Activated CD8-positive, alpha-beta memory T cell treated with anti-CD3 and anti-CD28 coated beads, Interleukin-2, amount 50 U/mL, for 48 hours (primary cell): ENCODE results near the gene RBBP8NL.
"Not testable (repeated sequence)": the region's sequence is repeated elsewhere in the genome, so short reads cannot be mapped to it uniquely, and the experiment has no call there.

Source experiments
- DNase-seq: peaks from one replicate; pipeline ENCODE4 v3.0.0-alpha.2; 2020

Gene RBBP8NL

GRCh38 chr20:62437927-62438326 is 10.6 kb upstream of the RBBP8NL start:
- DNase-seq = no peak

DNA sequence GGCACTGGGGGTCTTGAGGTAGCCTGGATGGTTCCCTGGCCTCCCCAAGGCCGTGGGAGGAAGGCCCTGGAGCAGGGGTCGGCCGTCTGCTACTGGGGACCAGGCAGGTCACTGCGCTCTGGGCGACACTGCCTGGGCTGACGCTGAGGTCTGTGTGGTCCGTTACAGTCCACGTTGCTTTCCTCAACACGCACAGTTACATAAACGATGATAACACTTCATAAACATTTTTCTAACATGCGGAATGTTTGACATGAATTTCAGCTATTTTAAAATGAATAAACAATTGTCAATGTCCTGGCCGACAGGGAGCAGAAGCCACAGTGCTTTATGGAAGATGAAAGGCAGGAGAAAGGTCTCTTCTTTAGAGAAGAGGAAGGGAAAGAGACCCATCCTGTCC is 10.2 kb upstream of the RBBP8NL start:
- no peak for DNase-seq

DNA sequence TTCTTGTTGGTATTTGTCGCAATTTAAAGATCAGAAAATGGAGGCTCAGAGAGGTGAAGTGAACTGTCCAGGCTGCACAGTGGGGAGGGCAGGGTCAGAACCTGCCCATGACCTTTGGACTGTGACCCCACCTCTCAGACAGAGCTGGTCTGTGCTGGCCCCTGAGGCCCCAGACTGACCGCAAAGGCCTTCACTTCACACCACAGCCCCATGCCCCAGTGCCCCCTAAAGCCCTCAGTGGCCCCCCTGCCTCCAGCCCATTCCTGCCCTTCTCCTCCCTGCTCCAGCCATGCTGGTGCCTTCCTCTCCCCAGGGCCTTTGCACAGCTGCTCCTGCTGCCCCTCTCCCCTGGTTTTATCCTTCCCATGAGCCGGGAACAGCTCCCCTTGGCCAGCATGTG is 9.4 kb upstream of the RBBP8NL start:
- no peak for DNase-seq

GRCh38 chr20:62433658-62434497 is 6.5 kb upstream of the RBBP8NL start:
- DNase-seq = no peak

GRCh38 chr20:62430866-62431447 is 3.6 kb upstream of the RBBP8NL start:
- no peak for DNase-seq

DNA sequence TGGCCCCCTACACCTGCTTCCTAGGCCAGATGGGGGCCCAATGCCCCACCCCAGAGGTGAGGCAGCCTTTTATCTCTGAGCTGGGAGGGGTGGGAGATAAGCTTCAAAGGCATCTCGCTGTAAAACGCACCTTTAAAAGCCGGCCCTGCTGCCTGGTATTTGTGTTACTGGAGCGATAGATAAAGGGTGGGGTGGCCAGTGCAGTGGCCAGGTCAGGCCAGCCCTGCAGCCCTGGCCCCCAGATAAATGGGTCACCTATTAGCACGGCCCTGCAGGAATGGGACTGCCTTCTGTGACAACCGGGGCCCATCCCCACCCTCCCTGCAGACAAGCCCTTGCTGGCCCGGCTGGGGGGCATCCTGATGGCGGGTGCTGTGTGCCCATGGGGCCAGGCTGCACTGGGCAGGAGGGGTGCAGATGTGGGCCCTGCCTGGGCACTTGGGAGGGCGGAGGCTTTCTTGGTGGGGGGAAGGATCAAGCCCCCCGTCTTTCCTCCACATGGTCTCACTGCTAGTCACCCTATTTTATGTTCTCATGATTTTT is 3.0 kb upstream of the RBBP8NL start:
- no peak for DNase-seq

DNA sequence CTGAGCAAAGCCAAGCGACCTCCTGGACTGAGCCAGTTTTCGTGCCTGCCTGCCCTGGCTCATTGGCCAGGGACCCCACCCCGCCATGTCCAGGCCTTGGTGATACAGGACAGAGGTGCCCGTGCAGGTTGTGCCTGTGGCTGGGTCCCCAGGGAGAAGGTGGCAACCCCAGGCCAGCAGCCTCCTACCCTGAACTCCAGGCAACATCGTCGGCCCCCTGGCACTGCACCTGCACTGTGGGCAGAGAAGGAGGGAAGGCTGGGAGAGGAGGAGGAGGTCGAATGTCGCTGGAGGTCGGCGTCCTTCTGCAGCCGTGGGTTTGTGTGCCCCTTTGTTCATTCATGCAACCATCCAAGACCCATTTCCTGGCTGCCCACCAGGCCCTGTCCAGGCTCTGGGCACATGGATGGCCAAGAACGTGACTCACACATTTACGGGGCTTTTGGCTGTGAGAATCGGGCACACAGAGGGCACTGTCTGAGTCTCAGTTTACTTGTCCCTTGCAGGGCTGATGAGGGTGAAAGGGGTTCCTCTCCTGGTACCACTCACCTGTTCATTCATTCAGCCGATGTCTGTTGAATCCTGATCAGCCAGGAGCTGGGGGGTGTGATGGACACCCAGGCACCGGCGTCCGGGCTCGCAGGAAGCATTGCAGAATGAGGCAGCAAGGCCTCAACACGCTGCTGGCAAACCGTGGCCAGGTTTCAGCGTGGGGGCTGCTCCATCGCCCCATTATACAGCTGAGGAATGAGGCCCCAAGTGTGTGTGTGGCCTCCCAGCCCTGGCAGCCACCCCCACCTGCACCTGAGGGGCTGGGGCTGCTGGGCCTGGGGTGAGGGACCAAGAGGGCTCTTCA is 2.3 kb upstream of the RBBP8NL start:
- DNase-seq = no peak

GRCh38 chr20:62428396-62429295 is 1.3 kb upstream of the RBBP8NL start:
- DNase-seq = no peak

GRCh38 chr20:62428002-62428372 is 648 bp upstream of the RBBP8NL start:
- DNase-seq = no peak

- DNase-seq = no peak
These were observed 624 bp downstream of the RBBP8NL start for GRCh38 chr20:62426699-62427131.

GRCh38 chr20:62426059-62426348 is 1.3 kb downstream of the RBBP8NL start:
- not testable (repeated sequence) for DNase-seq

DNA sequence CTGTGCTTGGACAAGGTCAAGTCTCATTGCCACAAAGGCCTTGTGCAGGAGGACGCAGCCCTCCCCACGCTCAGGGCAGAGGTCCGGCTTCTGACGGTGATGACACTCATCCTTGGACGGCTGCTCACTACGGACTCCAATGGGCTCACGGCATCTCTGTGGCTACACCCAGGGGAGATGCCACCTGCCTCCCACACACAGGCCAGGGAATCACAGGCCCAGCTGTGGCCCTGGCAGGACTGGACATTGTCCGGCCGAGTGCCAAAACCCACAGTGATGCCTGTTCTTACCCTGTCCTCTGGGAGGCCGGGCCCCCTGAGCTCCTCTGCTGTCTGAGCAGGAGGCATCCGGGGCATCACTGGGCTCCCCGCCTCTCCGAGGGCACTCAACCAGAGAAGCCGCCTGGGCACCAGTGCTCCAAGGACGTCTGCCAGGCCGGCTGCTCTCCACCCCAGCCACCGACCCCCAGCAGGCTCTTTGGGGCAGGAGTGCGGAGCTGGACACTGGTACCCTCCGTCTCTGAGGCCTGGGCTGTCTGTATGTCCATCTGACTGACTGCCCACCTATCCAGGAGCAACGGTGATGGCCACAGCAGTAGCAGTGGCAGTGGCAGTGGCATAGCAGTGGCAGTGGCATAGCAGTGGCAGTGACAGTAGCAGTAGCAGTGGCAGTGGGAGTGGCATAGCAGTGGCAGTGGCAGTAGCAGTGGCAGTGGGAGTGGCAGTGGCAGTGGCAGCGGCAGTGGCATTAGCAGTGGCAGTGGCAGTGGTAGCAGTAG is 1.9 kb downstream of the RBBP8NL start:
- DNase-seq = no peak

- no peak for DNase-seq
These were observed 2.9 kb downstream of the RBBP8NL start for GRCh38 chr20:62424249-62425107.

- DNase-seq = no peak
These were observed 4.0 kb downstream of the RBBP8NL start for GRCh38 chr20:62423326-62423706.

DNA sequence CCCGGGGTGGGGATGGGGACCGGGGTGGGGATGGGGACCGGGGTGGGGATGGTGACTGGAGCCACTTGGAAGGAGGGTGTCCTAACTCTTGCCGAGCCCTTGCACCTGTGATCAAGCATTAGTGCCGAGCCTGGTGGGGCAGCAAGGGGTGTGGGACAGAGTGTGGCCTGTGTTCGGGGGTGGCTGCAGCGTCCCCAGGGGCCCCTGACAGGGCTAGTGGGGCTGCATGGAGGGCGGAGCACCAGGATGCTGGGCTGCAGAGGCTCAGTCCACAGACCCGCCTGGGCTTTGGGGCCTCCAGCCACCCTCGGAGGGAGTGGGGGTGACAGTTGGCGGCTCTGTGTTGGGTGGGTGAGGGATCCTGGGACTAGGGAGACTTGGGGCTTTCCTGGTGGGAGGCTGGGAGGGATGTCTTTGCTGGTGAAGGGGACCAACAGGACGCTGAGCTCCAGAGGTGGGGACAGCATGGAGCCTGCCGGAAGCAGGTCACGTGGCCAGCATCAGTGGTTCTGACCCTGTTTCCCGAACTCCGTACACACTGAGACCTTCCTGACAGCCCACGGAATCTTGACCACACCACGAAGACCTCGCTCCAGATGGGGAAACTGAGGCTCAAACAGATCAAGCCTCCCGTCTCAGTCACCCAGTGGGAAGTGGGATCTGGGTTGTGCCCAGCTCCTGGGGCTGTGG is 4.6 kb downstream of the RBBP8NL start:
- no peak for DNase-seq

DNA sequence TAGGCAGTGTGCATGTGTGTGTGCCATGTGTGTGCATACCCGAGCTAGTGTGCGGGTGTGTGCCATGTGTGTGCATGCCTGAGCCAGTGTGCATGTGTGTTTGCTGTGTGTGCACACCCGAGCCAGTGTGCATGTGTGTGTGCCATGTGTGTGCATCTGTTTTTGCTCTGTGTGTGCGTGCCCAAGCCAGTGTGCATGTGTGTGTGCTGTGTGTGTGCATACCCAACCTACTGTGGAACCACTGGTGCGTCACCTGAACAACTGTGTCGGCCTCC is 5.7 kb downstream of the RBBP8NL start:
- DNase-seq = no peak

DNA sequence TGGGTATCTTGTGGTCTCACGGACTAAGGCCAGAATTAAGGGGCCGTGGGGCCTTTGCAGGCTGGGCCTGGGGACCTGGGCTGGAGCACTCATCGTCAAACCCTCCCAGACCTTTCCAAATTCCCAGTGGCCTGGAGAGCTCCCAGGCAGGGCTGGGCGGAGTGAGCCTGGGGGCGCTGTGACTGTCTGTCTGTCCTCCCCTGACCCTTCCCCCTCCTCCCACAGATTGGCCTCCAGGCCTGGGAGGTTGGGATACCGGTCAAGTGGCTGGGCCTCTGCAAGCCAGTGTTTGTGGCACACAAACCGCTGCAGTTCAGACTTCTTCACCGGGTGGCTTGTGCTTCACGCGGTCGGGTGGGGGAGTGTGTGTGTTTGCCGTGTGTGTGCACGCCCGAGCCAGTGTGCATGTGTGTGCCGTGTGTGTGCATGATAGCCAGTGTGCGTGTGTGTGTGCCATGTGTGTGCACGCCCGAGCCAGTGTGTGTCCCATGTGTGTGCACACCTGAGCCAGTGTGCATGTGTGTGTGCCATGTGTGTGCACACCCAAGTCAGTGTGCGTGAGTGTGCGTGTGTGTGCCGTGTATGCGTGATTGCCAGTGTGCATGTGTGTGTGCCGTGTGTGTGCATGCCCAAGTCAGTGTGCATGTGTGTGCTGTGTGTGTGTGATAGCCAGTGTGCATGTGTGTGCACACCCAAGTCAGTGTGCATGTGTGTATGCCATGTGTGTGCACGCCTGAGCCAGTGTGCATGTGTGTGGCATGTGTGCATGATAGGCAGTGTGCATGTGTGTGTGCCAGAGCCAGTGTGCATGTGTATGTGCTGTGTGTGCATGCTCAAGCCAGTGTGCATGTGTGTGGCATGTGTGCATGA is 6.3 kb downstream of the RBBP8NL start:
- no peak for DNase-seq

DNA sequence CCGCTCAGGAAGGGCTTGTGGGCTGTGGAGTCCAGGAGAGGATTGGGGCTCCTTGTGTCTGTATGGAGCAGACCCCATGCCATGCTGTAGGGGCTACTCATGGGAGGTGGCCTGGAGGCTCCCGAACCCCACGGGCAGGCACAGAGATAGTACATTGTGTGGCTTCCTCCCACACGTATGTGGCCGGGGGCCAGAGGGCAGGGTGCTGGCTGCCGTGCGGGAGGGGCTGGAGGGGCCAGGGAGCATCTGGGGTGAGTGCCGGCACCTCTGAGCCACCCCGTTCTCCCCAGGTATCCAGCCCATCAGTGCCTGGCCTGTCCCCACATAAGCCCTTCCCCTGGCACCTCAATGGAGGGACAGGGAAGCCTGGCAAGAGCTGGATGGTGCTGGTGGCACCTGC is 7.6 kb downstream of the RBBP8NL start:
- DNase-seq = no peak

DNA sequence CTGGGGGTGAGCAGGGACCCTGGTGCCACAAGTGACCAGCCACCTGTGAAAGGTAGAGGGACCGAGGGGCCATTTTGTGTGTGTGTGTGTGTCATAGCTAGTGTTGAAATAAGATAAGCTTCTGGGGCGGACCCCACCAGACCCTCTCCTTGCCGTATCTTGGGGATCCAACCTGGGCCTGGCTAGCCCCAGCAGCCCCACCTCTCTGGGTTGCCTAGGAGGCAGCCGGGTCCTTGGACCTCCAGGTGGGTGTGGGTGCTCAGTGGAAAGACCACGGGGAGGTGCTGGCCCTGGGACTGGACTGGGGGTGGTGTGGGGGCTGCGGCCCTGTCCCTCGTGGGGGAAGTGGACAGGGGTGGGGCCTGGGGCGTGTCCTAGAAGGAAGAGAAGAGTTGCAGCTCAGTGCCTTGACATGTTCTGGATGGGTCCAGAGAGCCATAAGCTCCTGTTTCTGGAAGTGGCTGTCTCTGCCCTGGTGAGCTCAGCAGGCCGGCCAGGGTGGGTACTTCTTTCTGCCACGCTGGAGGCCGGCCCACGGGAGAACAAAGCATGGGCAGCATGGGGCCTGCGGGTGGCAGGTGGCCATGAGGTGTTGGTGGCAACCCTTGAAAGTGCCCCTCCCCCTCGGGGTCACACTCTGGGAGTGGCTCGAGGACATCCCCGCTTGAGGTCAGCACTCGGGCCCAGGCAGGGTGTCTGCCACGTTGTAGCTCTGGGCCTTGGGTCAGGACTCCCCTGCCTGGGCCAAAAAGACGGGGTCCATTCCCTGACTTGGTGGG is 8.4 kb downstream of the RBBP8NL start:
- DNase-seq = no peak
